BE2C (cell line): ENCODE data around the gene LMX1A.

ENCODE experiments used
- DNase-seq: peaks from one replicate; pipeline ENCODE4 v3.0.0-alpha.2; 2020
- H3K27me3 ChIP-seq: fragments of 250-450 bp; sonication (Bioruptor Pico); 2 replicates; pipeline ENCODE4 v1.5.1; 2020; ENCODE audit warnings: mild to moderate bottlenecking
- H3K36me3 ChIP-seq: fragments of 250-450 bp; sonication (Bioruptor Pico); 2 replicates; pipeline ENCODE4 v1.5.1; 2020; ENCODE audit warnings: mild to moderate bottlenecking
- H3K4me1 ChIP-seq: fragments of 250-450 bp; sonication (Bioruptor Pico); 2 replicates; pipeline ENCODE4 v1.5.1; 2020
- H3K4me3 ChIP-seq: 2 replicates; pipeline ENCODE4 v1.5.1; 2011; ENCODE audit warnings: low read depth, low read length
- H3K9me3 ChIP-seq: fragments of 250-450 bp; sonication (Bioruptor Pico); 2 replicates; pipeline ENCODE4 v1.5.1; 2020
- TF ChIP-seq, protein P1 (sequence below): IDR thresholded peaks from 2 replicates; pipeline ENCODE4 v1.5.1; 2012; ENCODE audit warnings: mild to moderate bottlenecking, low read depth, low read length

The LMX1A gene

DNA sequence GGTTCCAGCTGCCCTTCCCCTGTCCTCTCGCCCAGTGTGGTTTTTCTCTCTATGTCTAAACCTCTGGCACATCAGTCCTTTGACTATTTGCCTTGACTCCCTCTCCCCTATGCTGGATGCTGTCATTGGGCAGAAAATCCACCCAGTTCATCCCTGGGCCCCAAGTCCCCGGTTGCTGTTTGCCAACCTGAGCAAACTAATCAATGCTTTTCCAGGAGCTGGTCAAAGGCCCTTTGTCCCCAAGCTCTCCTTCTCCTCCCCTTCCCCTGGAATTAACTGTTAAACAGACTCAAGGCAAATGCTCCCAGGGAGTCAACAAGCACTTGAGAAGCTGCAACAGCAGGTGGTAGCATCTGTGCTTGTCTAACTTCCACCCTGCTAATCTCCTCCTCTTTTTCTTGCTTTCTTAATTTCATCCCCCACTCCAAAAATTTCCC lies 102.7 kb downstream of the LMX1A start:
- TF ChIP-seq, protein P1, sequence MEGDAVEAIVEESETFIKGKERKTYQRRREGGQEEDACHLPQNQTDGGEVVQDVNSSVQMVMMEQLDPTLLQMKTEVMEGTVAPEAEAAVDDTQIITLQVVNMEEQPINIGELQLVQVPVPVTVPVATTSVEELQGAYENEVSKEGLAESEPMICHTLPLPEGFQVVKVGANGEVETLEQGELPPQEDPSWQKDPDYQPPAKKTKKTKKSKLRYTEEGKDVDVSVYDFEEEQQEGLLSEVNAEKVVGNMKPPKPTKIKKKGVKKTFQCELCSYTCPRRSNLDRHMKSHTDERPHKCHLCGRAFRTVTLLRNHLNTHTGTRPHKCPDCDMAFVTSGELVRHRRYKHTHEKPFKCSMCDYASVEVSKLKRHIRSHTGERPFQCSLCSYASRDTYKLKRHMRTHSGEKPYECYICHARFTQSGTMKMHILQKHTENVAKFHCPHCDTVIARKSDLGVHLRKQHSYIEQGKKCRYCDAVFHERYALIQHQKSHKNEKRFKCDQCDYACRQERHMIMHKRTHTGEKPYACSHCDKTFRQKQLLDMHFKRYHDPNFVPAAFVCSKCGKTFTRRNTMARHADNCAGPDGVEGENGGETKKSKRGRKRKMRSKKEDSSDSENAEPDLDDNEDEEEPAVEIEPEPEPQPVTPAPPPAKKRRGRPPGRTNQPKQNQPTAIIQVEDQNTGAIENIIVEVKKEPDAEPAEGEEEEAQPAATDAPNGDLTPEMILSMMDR = no peak
- Histone ChIP-seq H3K4me3 (no peak overlapping the region), H3K36me3 (no peaks in the 10 kb centered on the region), H3K27me3 (no peaks in the 10 kb centered on the region), H3K4me1 (no peaks in the 10 kb centered on the region; the same call in 1 of the 2 replicates), H3K9me3 (no peaks in the 10 kb centered on the region; the same call in 1 of the 2 replicates)
- DNase-seq = no peak

DNA sequence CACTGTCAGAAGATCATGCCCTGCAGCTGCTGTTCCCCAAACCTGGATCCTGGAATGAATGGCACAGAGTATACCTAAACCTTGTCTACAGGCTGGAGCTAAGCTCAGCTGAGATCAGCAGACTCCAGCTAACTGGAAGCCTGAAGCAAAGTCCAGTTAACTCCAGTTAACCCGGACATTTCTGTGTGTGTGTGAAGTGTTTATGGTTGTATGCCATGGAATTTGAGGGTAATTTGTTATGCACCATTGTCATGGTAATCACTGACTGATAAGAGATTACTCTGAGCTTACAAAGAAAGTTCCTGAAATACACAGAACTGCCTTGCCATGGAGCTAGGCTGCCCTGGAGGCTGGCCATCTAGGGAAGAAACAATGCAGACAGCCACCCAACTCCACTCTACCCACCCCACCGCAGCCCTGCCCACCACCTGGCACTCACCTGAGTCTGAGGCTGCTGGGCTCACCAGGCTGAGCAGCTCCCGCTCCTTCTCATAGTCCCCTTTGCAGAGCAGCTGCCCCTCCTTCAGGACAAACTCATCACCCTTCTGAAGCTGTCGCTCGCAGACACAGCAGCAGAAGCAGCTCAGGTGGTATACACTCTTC lies 107.4 kb downstream of the LMX1A start:
- Histone ChIP-seq H3K27me3 (no peaks in the 10 kb centered on the region), H3K9me3 (no peaks in the 10 kb centered on the region), H3K4me3 (no peak overlapping the region), H3K4me1 (no peaks in the 10 kb centered on the region), H3K36me3 (no peaks in the 10 kb centered on the region)
- TF ChIP-seq, protein P1 = no peak
- no peak for DNase-seq

DNA sequence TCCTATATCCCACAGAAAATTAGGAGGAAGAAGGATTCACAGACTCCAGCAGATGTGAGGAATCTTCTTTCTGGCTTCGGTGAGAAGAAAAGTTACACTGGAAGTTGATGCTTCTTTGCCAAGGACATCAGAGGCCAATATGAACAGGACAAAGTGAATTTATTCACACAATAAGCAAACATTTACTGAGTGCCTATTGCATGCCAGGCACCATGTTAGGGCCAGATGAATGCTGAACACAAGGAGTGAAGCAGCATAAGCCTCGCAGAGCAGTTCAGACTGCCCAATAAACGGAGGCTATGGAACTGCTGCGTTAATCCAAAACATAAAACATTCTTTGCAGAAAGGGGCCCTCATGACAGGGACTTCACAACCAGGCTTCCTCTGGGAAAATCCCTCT lies 114.6 kb downstream of the LMX1A start:
- Histone ChIP-seq H3K27me3 (peaks cover 12% of the 10 kb centered on the region), H3K36me3 (no peaks in the 10 kb centered on the region), H3K4me3 (no peak overlapping the region), H3K9me3 (no peaks in the 10 kb centered on the region), H3K4me1 (no peaks in the 10 kb centered on the region)
- DNase-seq = no peak
- TF ChIP-seq, protein P1 = no peak

DNA sequence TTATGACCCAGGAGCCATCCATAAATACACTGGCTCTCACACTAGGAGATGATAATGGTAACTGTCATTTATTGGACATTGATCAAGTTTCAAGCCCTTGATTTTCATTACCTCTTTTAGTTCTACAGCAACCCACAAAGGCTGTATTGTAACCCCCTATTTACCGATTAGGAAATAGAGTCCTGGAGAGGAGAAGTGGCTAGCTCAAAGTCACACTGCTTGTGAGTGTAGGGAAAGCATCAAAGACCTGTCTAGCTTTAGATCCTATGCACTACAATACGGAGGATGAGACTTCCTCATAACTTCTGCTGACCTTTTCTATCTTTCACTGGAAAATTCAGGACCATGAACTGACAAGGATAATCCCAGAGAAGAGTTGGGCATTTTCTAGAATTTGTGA lies 115.2 kb downstream of the LMX1A start:
- H3K9me3 ChIP-seq = no peaks in the 10 kb centered on the region
- peaks cover 19% of the 10 kb centered on the region for H3K27me3 ChIP-seq
- H3K36me3 ChIP-seq = no peaks in the 10 kb centered on the region
- no peak overlapping the region for H3K4me3 ChIP-seq
- H3K4me1 ChIP-seq = no peaks in the 10 kb centered on the region
- DNase-seq = no peak
- TF ChIP-seq, protein P1 = no peak

DNA sequence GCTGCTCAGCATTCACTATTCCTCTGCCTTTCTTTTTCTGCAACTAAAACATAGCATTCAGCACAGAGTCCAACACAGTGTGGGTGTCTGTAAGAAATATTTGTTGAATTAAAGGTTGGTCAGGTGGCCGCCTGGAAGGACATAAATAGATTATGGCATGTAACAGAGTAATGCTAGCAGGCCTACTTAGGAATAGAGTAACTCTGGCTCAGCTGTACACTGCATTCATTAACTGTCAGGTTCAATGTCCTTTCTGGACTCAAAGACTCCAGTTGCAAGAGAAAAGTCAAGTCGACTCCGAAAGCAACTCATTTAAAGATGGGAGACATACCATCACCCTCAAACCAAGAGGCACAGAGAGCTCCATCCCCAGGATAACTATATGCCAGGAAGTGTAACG lies 116.0 kb downstream of the LMX1A start:
- no peak for DNase-seq
- peaks cover 27% of the 10 kb centered on the region for H3K27me3 ChIP-seq
- no peaks in the 10 kb centered on the region for H3K36me3 ChIP-seq
- TF ChIP-seq, protein P1 = no peak
- H3K4me1 ChIP-seq = no peaks in the 10 kb centered on the region
- no peak overlapping the region for H3K4me3 ChIP-seq
- no peaks in the 10 kb centered on the region for H3K9me3 ChIP-seq

DNA sequence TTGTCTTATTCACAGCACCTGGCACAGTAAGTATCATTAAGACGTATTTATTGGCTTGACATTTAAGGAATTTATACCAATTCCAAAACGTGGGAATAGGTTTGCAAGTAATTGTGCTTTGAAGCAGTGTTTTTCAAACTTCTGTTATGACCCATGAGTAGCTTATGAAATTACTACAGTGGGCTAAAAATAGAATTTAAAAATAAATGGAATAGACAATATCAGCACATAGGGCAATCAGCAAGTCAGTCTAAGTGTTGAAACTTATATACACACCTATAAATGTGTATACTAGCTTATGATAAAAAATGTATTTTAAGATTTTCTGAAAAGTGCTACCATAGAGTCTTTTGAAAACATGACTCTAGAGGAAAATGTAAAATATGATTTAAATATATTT lies 116.6 kb downstream of the LMX1A start:
- no peaks in the 10 kb centered on the region for H3K9me3 ChIP-seq
- TF ChIP-seq, protein P1 = no peak
- H3K4me1 ChIP-seq = no peaks in the 10 kb centered on the region
- H3K27me3 ChIP-seq = peaks cover 33% of the 10 kb centered on the region
- no peak overlapping the region for H3K4me3 ChIP-seq
- H3K36me3 ChIP-seq = no peaks in the 10 kb centered on the region
- no peak for DNase-seq
